Testis (tissue), 3 donors: ENCODE measurements around the gene ABCB8. TPM values are rescaled to one million over a fixed set of nuclear protein-coding genes. Genes with fewer than 3 reads are reported as not detected.

Experiments
- DNase-seq: peaks from one replicate; pipeline ENCODE4 v3.0.0-alpha.2; 2019
- H3K27ac ChIP-seq, 2 donors: fragments of 200-600 bp; sonication (generic); one replicate each; pipeline ENCODE4 v1.5.1; 2019
- H3K27me3 ChIP-seq: fragments of 200-600 bp; sonication (generic); one replicate; pipeline ENCODE4 v1.5.1; 2019
- H3K36me3 ChIP-seq: fragments of 200-600 bp; sonication (generic); one replicate; pipeline ENCODE4 v1.5.1; 2017; ENCODE audit warnings: low read depth; ENCODE audit errors: missing control alignments
- H3K4me1 ChIP-seq: fragments of 200-600 bp; sonication (generic); one replicate; pipeline ENCODE4 v1.5.1; 2019
- H3K4me3 ChIP-seq, 2 donors: fragments of 200-600 bp; sonication (generic); one replicate each; pipeline ENCODE4 v1.5.1; 2017 to 2019
- H3K9me3 ChIP-seq: fragments of 200-600 bp; sonication (generic); one replicate; pipeline ENCODE4 v1.5.1; 2017
- CTCF ChIP-seq, 3 experiments: fragments of 450-650 bp in 2 of 3; fragments of 200-600 bp in 1 of 3; sonication (generic) in 1 of 3; IDR thresholded peaks; one replicate each; pipeline ENCODE4 v1.5.1; 2016 to 2019; ENCODE audit warnings: antibody characterized with exemption in 3 of 3, mild to moderate bottlenecking in 2 of 3, moderate library complexity in 1 of 3
- POLR2A ChIP-seq: fragments of 450-650 bp; IDR thresholded peaks from one replicate; pipeline ENCODE4 v1.6.1; 2017; ENCODE audit warnings: antibody characterized with exemption, mild to moderate bottlenecking, moderate library complexity
- WGBS, 2 donors: methylation state at CpG; one replicate each; pipeline ENCODE4 v1.1.5; 2018; 5-methylcytosine and 5-hydroxymethylcytosine counted together
- intact Hi-C: fragments of 100-400 bp; cut with DNase I; formaldehyde crosslinking; loops from one replicate; pipeline ENCODE4 v1.15.1; 2023; ENCODE audit warnings: low total_unique reads
- polyA plus RNA-seq: library from polyadenylated mRNA; stranded (reverse); fragments of 350-450 nt; fragmentation: Illumina TruSeq; extraction: RNeasy Lipid Tissue Mini Kit (QIAGEN cat#74804); gene quantifications from one replicate; pipeline ENCODE4 v1.2.3, GENCODE V29; 2014; ENCODE audit warnings: low read depth, low replicate concordance; ENCODE audit not compliant: insufficient read depth
- total RNA-seq, 2 donors: library from RNA; depleted of rRNA; stranded (reverse); fragments of >200 nt; gene quantifications; one replicate each; pipeline ENCODE4 v1.2.3, GENCODE V29; 2016

The ABCB8 gene
- total and polyA plus RNA-seq, 3 donors from 2014 or later, result 34.9 to 76.8 (median 59.6) TPM

- Histone ChIP-seq H3K27me3 (no peaks in the 10 kb centered on the region), H3K4me1 (peaks cover 4% of the 10 kb centered on the region), H3K27ac (no peak overlapping the region), H3K9me3 (no peaks in the 10 kb centered on the region), H3K4me3 (peak overlapping the region; percentile 21 to 31), H3K36me3 (no peaks in the 10 kb centered on the region)
- intact Hi-C loops, result no loop called here
- peak; percentile 79 for DNase-seq
- 3 to 4% methylated on average over 20 to 34 of the region's 34 CpGs for WGBS, 2 donors
- TF ChIP-seq POLR2A, result no peak
- peak; percentile 59 to 89 (median 78) for TF ChIP-seq CTCF (IDR thresholded peaks at IDR 0.05)
These were observed 10.3 kb upstream of the ABCB8 start for GRCh38 chr7:151017953-151018420.

GRCh38 chr7:151018421-151019129 is 9.7 kb upstream of the ABCB8 start:
- H3K9me3 ChIP-seq, result no peaks in the 10 kb centered on the region
- TF ChIP-seq POLR2A (no peak), CTCF (IDR thresholded peaks at IDR 0.05) (no peak)
- H3K36me3 ChIP-seq, result no peaks in the 10 kb centered on the region
- no peaks in the 10 kb centered on the region for H3K27me3 ChIP-seq
- H3K4me1 ChIP-seq, result peaks cover 2% of the 10 kb centered on the region
- no peak overlapping the region for H3K27ac ChIP-seq
- H3K4me3 ChIP-seq, result peak overlapping the region; percentile 21 to 34
- intact Hi-C loops, result no loop called here
- 0 to 2% methylated on average over 59 to 68 of the region's 82 CpGs for WGBS, 2 donors
- DNase-seq, result peak; percentile 38

GRCh38 chr7:151019130-151019447 is 9.2 kb upstream of the ABCB8 start:
- no peak overlapping the region for H3K27ac ChIP-seq
- TF ChIP-seq POLR2A (no peak), CTCF (IDR thresholded peaks at IDR 0.05) (no peak)
- peaks cover 2% of the 10 kb centered on the region for H3K4me1 ChIP-seq
- no peaks in the 10 kb centered on the region for H3K36me3 ChIP-seq
- no peak for DNase-seq
- intact Hi-C loops, result no loop called here
- no peaks in the 10 kb centered on the region for H3K27me3 ChIP-seq
- no peaks in the 10 kb centered on the region for H3K9me3 ChIP-seq
- WGBS, 2 donors, result 15 to 68% methylated on average over 3 to 14 of the region's 20 CpGs
- H3K4me3 ChIP-seq, result peak overlapping the region; percentile 21 to 34

- intact Hi-C loops, result no loop called here
- Histone ChIP-seq H3K36me3 (no peaks in the 10 kb centered on the region), H3K27ac (no peak overlapping the region), H3K4me1 (peaks cover 2% of the 10 kb centered on the region), H3K27me3 (no peaks in the 10 kb centered on the region), H3K4me3 (no peak overlapping the region), H3K9me3 (no peaks in the 10 kb centered on the region)
- TF ChIP-seq CTCF (IDR thresholded peaks at IDR 0.05), result no peak
- TF ChIP-seq POLR2A, result no peak
- no peak for DNase-seq
- WGBS, 2 donors, result 44 to 62% methylated on average over 7 of the region's 7 CpGs
These were observed 8.0 kb upstream of the ABCB8 start for GRCh38 chr7:151020231-151020630.

GRCh38 chr7:151023232-151023631 is 5.0 kb upstream of the ABCB8 start:
- Histone ChIP-seq H3K4me3 (no peak overlapping the region), H3K9me3 (no peaks in the 10 kb centered on the region), H3K27me3 (no peaks in the 10 kb centered on the region), H3K27ac (no peak overlapping the region), H3K4me1 (peaks cover 6% of the 10 kb centered on the region), H3K36me3 (no peaks in the 10 kb centered on the region)
- 73 to 90% methylated on average over 5 to 10 of the region's 10 CpGs for whole genome bisulfite sequencing, 2 donors
- no peak for DNase-seq
- intact Hi-C loops, result no loop called here
- TF ChIP-seq CTCF (IDR thresholded peaks at IDR 0.05) (no peak), POLR2A (no peak)
